Ishikawa (cell line): ENCODE data around the gene RRN3.

Experiments
- CREB1 ChIP-seq: IDR thresholded peaks from 2 replicates; pipeline ENCODE4 v1.6.1; 2012; ENCODE audit warnings: low read depth
- EGR1 ChIP-seq: IDR thresholded peaks from 2 replicates; pipeline ENCODE4 v1.6.1; 2012
- EP300 ChIP-seq: IDR thresholded peaks from 2 replicates; pipeline ENCODE4 v1.6.1; 2012; ENCODE audit warnings: borderline replicate concordance
- FOXM1 ChIP-seq: IDR thresholded peaks from 2 replicates; pipeline ENCODE4 v1.6.1; 2012; ENCODE audit warnings: low read depth, borderline replicate concordance
- NFIC ChIP-seq: IDR thresholded peaks from 2 replicates; pipeline ENCODE4 v1.6.1; 2012
- RAD21 ChIP-seq: IDR thresholded peaks from 2 replicates; pipeline ENCODE4 v1.6.1; 2012; ENCODE audit warnings: low read depth
- YY1 ChIP-seq: IDR thresholded peaks from 2 replicates; pipeline ENCODE4 v1.6.1; 2012; ENCODE audit warnings: low read depth
- TF ChIP-seq, protein P1 (sequence below): IDR thresholded peaks from 2 replicates; pipeline ENCODE4 v1.6.1; 2012; ENCODE audit warnings: low read depth, mild to moderate bottlenecking
- TF ChIP-seq, protein P2 (sequence below): IDR thresholded peaks from 2 replicates; pipeline ENCODE4 v1.6.1; 2012

DNA sequence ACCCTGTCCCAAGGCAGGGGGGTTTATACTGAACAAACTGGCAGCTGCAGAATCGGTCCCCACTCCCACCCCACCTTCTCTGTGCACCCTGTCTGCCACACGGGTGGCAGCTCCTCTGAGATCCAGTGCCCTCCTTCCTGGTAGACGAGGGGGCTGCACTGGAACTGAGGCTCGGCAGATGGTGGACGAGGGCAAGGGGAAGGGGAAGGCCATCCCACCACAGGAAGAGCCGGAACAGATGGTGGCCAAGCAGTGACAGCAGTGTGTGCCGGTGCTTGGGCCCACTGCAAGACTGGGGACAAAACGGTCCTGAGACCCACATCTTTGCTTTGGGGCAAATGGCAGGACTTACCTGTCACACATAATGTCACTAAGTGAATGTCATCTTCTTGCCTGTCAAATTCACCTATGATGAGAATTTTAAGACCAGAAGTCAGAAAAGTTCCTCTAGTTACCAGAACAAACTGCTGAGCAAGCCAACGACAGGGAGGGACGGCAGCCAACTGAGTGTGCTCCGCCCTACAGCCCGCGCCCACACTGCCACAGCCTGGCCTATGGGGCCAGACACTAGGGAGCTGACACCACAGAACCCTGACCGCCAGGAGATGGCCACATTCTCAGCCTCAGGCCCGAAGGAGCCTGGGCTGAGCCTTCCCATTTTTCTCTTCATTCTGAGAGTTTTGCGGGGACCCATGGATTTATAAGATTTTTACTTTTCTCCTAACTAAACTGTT, 52.6 kb downstream of the RRN3 start:
- no peak for TF ChIP-seq NFIC
- TF ChIP-seq EP300 = no peak
- TF ChIP-seq EGR1 = no peak
- TF ChIP-seq, protein P1, sequence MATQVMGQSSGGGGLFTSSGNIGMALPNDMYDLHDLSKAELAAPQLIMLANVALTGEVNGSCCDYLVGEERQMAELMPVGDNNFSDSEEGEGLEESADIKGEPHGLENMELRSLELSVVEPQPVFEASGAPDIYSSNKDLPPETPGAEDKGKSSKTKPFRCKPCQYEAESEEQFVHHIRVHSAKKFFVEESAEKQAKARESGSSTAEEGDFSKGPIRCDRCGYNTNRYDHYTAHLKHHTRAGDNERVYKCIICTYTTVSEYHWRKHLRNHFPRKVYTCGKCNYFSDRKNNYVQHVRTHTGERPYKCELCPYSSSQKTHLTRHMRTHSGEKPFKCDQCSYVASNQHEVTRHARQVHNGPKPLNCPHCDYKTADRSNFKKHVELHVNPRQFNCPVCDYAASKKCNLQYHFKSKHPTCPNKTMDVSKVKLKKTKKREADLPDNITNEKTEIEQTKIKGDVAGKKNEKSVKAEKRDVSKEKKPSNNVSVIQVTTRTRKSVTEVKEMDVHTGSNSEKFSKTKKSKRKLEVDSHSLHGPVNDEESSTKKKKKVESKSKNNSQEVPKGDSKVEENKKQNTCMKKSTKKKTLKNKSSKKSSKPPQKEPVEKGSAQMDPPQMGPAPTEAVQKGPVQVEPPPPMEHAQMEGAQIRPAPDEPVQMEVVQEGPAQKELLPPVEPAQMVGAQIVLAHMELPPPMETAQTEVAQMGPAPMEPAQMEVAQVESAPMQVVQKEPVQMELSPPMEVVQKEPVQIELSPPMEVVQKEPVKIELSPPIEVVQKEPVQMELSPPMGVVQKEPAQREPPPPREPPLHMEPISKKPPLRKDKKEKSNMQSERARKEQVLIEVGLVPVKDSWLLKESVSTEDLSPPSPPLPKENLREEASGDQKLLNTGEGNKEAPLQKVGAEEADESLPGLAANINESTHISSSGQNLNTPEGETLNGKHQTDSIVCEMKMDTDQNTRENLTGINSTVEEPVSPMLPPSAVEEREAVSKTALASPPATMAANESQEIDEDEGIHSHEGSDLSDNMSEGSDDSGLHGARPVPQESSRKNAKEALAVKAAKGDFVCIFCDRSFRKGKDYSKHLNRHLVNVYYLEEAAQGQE = no peak
- no peak for TF ChIP-seq RAD21
- TF ChIP-seq, protein P2, sequence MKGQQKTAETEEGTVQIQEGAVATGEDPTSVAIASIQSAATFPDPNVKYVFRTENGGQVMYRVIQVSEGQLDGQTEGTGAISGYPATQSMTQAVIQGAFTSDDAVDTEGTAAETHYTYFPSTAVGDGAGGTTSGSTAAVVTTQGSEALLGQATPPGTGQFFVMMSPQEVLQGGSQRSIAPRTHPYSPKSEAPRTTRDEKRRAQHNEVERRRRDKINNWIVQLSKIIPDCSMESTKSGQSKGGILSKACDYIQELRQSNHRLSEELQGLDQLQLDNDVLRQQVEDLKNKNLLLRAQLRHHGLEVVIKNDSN = no peak
- TF ChIP-seq FOXM1 = no peak
- no peak for TF ChIP-seq YY1
- no peak for TF ChIP-seq CREB1
